Erythroblast (primary cell): ENCODE measurements around the gene ABCA3.

Source experiments
- DNase-seq, 2 experiments: peaks; one replicate each; lab custom pipeline; 2025; lab: John Stamatoyannopoulos, UW
- GATA1 ChIP-seq: IDR thresholded peaks from 2 replicates; pipeline ENCODE4 v1.6.1; 2011; ENCODE audit warnings: low read depth, mild to moderate bottlenecking, control low read depth, low read length, moderate library complexity
- POLR2A ChIP-seq: IDR thresholded peaks from 2 replicates; pipeline ENCODE4 v1.6.1; 2011; ENCODE audit warnings: mild to moderate bottlenecking, low read length

Gene ABCA3

DNA sequence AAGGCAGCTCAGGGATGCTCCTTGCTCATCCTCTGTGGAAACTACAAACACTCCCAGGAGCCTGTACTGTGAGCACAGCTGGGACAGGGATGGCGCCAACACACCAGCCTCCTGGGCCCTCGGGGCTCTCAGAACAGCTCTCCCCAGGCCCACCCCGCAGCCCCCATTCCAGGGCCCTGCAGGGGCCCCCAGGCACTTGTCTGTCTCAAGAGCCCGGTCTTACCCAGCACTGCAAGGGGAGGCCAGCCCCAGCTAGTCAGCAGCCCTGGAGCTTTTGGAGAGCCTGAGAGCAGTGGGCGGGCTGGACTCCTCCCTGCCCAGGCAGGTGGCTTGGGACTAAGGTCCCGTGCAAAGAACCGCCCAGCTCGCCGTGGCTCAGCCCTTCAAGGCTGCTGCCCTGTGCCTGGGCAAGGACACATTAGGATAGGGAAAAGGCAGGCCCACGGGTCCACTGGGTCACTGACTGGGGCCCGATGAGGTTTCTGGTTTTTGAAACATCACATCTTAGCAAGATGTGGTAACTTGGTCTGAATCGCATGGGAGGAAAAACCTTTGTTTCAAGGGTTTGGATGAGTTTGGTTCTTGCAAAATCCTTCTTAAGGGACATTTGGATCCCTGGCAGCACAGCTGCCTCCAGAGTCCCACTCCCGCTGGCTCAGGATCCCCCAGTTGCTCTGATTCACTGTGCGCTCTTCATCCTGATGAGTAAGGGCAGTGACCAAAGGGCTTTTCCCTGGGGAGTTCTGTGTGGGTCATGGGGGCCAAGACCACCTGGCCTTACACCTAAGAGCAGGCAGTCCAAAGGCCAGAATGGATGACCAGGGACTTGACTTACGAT lies 101.5 kb downstream of the ABCA3 start:
- TF ChIP-seq POLR2A (no peak), GATA1 (no peak)
- no peak for DNase-seq

DNA sequence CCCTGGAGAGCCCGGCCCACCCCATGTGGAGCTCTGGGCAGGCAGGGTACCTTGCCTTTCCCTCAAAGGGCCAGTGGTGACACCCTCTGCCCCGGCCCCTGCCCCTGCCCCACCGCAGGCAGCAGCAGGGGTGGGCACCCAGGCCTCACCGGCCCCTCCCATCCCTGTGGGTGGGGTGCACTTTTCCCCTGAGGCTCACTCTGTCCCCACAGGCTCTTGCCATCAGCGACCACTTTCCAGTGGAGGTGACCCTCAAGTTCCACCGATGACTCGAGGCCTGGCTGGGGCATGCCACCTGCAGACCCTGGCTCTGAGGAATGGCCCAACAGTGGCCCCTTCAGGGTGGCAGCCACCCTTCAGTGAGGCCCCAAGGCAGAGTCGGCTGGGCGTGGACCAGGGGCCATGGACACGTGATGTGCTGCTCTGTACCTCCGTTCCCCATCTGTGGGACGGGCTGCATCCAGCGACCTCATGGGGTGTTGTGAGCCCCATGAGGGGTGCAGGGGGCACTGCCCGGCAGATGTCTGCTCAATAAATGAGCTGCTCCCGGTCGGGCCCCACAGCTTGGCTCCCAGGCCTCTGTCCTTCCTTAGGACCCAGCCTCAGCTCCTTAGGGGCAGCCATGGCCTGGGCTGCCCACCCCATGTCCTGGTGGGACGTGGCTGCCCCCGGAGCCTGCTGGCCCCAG lies 102.2 kb downstream of the ABCA3 start:
- TF ChIP-seq POLR2A, result no peak
- TF ChIP-seq GATA1, result no peak
- no peak for DNase-seq

DNA sequence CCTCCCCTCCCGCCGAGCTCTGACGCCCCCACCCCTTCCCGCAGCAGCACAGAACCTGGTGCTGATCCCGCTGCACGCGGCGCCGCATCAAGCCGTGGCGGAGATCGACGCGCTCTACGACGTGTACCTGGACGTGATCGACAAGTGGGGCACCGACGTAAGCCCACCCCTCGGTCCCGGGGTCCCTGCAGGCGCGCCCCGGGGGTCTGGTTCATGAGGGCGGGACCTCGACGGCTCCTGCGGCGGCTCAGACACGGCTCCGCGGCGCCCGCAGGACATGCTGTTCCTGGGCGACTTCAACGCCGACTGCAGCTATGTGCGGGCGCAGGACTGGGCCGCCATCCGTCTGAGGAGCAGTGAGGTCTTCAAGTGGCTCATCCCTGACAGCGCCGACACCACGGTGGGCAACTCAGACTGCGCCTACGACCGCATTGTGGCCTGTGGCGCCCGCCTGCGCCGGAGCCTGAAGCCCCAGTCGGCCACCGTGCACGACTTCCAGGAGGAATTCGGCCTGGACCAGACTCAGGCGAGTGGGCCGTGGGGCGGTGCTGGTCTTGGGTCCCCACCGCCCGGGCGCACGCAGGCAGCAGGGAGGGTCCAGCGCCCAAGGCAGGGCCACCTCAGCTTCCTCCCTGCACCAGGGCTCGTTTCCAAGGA lies 102.9 kb downstream of the ABCA3 start:
- DNase-seq, result no peak
- TF ChIP-seq GATA1 (no peak), POLR2A (no peak)

DNA sequence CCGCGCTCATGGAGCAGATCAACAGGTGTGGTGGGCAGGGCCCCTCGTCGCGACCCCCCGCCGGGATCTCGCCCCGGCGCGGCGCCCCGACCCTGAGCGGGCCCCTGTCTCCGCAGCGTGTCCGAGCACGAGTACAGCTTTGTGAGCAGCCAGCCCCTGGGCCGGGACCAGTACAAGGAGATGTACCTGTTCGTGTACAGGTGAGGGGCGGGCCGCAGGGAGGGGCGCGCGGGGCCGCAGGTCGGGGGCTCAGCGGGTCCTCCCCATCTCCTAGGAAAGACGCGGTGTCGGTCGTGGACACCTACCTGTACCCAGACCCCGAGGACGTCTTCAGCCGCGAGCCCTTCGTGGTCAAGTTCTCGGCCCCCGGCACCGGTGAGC lies 103.4 kb downstream of the ABCA3 start:
- DNase-seq, result no peak
- no peak for TF ChIP-seq GATA1
- no peak for TF ChIP-seq POLR2A

DNA sequence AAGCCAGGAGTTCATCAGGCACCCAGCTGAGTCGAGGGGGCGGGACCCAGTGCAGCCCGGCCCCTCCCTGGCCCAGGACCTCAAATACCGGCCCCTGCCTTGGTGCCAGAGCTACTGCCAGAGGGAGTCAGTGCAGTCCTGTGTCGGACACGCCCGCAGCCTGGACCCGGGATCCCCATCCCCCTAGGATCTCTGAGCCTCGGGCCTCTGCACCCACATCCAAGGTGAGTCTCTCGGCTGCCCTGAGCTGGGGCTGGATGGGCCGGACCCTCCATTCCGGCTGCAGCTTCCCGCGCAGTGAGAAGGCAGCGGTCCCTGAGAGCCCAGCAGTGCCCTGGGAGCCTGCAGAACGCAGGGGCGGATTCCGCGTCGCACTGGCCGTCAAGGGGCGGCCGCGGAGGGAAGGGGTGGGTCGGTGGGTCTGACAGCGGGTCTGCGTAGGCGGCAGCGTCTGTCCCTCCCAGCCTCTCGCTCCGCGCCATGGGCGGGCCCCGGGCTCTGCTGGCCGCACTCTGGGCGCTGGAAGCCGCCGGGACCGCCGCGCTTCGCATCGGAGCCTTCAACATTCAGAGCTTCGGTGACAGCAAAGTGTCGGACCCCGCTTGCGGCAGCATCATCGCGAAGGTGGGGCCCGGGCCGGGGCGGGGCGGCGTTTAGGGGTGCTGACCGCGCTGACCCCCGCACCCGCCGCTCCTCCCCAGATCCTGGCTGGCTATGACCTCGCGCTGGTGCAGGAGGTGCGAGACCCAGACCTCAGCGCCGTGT lies 104.0 kb downstream of the ABCA3 start, which contains the start of gene DNASE1L2:
Gene DNASE1L2, plus strand, starts transcription at position 108 of the 765 bp plus-strand sequence. Its CDS starts 373 bp downstream, at position 481.
- TF ChIP-seq GATA1, result no peak
- no peak for TF ChIP-seq POLR2A

DNA sequence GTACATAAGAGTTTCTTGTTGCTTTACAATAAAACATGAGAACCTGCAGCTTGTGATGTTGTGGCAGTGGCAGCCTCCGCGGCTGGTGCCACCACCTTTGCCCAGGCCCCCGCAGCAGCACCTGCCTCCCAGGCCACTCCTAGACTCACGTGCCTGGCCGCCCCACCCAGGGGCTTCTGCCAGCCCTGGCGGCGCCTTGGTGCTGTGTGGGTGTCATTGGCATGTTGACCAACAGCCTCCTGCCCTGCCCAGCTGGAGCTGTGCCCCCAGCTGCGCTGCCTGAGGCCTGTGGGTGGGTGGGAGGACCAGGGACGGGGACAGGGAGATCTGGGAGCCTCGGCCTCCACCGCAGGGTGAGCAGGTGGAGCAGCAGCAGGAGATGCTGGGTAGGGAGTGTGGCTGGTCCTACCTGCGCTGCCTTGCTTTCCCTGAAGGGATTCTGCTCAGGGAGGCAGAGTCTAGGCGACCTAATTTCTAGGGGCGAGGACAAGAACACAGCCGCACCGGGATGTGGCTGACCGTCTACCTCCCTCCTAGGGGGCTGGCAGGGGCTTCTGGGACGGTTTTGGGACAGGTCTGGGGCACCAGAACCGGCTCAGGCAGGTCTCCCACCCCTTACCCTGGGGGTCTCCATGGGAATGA lies 104.7 kb downstream of the ABCA3 start:
- no peak for DNase-seq
- TF ChIP-seq GATA1 (no peak), POLR2A (no peak)

More for the DNA sequence above, 104.0 kb downstream of the ABCA3 start, which contains the start of gene DNASE1L2:
- DNase-seq, result no peak

DNA sequence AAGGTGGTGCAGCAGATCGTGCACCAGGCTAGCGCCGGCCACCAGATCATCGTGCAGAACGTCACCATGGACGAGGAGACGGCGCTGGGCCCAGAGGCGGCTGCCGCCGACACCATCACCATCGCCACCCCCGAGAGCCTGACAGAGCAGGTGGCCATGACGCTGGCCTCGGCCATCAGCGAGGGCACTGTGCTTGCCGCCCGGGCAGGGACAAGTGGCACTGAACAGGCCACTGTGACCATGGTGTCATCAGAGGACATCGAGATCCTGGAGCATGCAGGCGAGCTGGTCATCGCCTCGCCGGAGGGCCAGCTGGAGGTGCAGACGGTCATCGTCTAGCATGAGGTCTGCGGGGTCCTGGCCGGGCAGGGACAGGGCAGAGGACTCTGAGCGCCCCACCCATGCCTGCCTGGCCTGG lies 105.3 kb downstream of the ABCA3 start:
- no peak for DNase-seq

DNA sequence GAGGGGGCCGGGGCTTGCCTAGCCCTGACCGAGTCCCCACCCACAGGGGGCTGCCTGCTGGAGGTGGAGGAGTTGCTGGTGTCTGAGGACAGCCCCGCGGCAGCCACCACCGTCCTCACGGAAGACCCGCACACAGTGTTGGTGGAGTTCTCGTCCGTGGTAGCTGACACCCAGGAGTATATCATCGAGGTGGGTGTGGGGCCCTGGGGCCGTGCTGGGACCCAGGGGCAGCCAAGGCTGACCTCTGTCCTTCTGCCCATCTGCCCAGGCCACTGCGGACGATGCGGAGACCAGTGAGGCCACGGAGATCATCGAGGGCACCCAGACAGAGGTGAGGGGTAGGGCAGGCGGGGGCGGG lies 105.7 kb downstream of the ABCA3 start:
- DNase-seq, result no peak
- TF ChIP-seq GATA1, result no peak
- TF ChIP-seq POLR2A, result no peak

More for the DNA sequence above, 105.3 kb downstream of the ABCA3 start:
- TF ChIP-seq GATA1 (no peak), POLR2A (no peak)

DNA sequence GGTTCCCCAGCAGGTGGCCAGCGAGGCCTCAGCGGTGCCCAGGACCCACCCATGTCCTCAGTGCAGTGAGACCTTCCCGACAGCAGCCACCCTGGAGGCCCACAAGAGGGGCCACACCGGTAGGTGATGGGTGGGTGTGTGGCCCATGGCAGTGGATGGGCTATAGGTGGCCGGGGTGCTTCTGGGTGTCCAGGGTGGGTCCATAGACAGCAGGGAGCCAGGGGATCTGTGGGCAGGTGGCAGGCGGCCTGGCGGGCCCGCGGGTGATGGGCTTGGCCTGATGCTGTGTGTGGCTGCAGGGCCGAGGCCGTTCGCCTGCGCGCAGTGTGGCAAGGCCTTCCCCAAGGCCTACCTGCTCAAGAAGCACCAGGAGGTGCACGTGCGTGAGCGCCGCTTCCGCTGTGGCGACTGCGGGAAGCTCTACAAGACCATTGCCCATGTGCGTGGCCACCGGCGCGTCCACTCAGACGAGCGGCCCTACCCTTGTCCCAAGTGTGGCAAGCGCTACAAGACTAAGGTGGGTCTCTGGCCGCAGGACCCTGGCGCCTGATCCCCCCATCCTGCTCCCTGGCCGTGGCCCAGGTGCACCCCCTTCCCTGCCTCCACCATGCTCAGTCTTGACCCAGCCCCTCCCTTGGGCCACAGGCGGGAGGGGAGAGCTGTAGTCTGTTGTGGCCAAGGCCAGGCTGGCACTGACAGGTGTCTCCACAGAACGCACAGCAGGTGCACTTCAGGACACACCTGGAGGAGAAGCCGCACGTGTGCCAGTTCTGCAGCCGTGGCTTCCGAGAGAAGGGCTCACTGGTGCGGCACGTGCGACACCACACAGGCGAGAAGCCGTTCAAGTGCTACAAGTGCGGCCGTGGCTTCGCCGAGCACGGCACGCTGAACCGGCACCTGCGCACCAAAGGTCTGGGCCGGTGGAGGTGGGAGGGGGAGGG lies 106.4 kb downstream of the ABCA3 start:
- no peak for DNase-seq
- TF ChIP-seq GATA1 (no peak), POLR2A (no peak)

DNA sequence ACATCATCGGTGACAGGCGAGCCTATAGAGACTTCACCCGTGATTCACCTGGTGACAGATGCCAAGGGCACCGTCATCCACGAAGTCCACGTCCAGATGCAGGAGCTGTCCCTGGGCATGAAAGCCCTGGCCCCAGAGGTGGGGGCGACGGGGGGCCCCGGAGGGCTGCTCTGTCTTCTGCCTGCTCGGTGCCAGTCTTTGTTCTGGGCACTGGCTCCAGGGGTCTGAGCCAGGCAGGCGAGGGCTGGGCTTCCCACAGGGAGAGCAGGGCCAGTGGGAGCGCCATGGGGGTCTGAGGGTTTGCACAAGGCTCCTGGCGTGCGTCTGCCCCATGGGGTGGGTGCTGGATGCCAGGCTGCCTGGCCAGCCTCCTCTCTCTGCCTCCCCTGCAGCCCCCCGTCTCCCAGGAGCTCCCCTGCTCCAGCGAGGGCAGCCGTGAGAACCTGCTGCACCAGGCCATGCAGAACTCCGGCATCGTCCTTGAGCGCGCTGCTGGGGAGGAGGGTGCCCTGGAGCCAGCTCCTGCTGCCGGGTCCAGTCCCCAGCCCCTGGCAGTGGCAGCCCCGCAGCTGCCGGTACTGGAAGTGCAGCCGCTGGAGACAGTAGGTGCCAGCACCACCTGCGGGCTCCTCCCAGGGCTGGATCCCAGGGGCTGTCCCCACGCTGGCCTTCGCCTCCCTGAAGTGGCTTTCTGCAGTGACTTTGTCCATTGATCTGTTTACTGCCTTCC lies 107.3 kb downstream of the ABCA3 start:
- TF ChIP-seq GATA1 (no peak), POLR2A (no peak)
- no peak for DNase-seq
